Astrocyte (in vitro differentiated cells and primary cell): Measurements from ENCODE around the gene PCDHA3. TPM values are rescaled to one million over a fixed set of nuclear protein-coding genes. Genes with fewer than 3 reads are reported as not detected.

Experiments
- DNase-seq: peaks from one replicate; pipeline ENCODE4 v3.0.0-alpha.2; 2010; ENCODE audit warnings: low read depth
- FAIRE-seq: peaks from 2 replicates; lab custom pipeline; 2011; peaks lifted over from hg19 to GRCh38; lab: Jason Lieb, UNC
- H2AFZ ChIP-seq: 2 replicates; pipeline ENCODE4 v1.6.0; 2012; ENCODE audit warnings: low read depth, low read length, inconsistent platforms
- H3K27ac ChIP-seq: 2 replicates; pipeline ENCODE4 v1.5.1; 2011; ENCODE audit warnings: low read depth, low read length, inconsistent platforms
- H3K27me3 ChIP-seq: 2 replicates; pipeline ENCODE4 v1.6.0; 2011; ENCODE audit warnings: low read length, inconsistent platforms; ENCODE audit not compliant: insufficient read depth
- H3K36me3 ChIP-seq: 2 replicates; pipeline ENCODE4 v1.5.1; 2011; ENCODE audit warnings: low read length, inconsistent platforms; ENCODE audit not compliant: insufficient read depth
- H3K4me1 ChIP-seq: 2 replicates; pipeline ENCODE4 v1.5.1; 2011; ENCODE audit warnings: low read length, inconsistent platforms; ENCODE audit not compliant: insufficient read depth
- H3K4me2 ChIP-seq: 2 replicates; pipeline ENCODE4 v1.6.0; 2012; ENCODE audit warnings: low read length, inconsistent platforms
- H3K4me3 ChIP-seq: 2 replicates; pipeline ENCODE4 v1.5.1; 2011; ENCODE audit warnings: low read depth, mild to moderate bottlenecking, low read length, inconsistent platforms; ENCODE audit not compliant: insufficient read depth
- H3K79me2 ChIP-seq: 2 replicates; pipeline ENCODE4 v1.6.0; 2012; ENCODE audit warnings: mild to moderate bottlenecking, low read length, inconsistent platforms; ENCODE audit not compliant: insufficient read depth
- H3K9ac ChIP-seq: 2 replicates; pipeline ENCODE4 v1.6.0; 2012; ENCODE audit warnings: mild to moderate bottlenecking, low read length, inconsistent platforms
- H3K9me3 ChIP-seq: 2 replicates; pipeline ENCODE4 v1.5.1; 2012; ENCODE audit warnings: low read depth, mild to moderate bottlenecking, low read length, inconsistent platforms; ENCODE audit not compliant: insufficient read depth
- H4K20me1 ChIP-seq: 2 replicates; pipeline ENCODE4 v1.6.0; 2012; ENCODE audit warnings: low read length, inconsistent platforms; ENCODE audit not compliant: insufficient read depth
- H3K27ac Mint-ChIP-seq: one replicate; pipeline ENCODE4 v1.8.0; 2021; ENCODE audit warnings: mild to moderate bottlenecking, mixed read lengths; ENCODE audit not compliant: unreplicated experiment
- H3K27me3 Mint-ChIP-seq: one replicate; pipeline ENCODE4 v1.8.0; 2021; ENCODE audit warnings: low read depth, mixed read lengths; ENCODE audit not compliant: unreplicated experiment
- H3K36me3 Mint-ChIP-seq: one replicate; pipeline ENCODE4 v1.8.0; 2021; ENCODE audit warnings: low read depth, mixed read lengths; ENCODE audit not compliant: unreplicated experiment
- H3K4me1 Mint-ChIP-seq: one replicate; pipeline ENCODE4 v1.8.0; 2021; ENCODE audit warnings: low read depth, mixed read lengths; ENCODE audit not compliant: unreplicated experiment
- H3K4me3 Mint-ChIP-seq: one replicate; pipeline ENCODE4 v1.8.0; 2021; ENCODE audit warnings: mild to moderate bottlenecking, moderate library complexity, mixed read lengths; ENCODE audit not compliant: unreplicated experiment
- H3K9me3 Mint-ChIP-seq: one replicate; pipeline ENCODE4 v1.8.0; 2021; ENCODE audit warnings: mild to moderate bottlenecking, mixed read lengths; ENCODE audit not compliant: unreplicated experiment
- CTCF ChIP-seq: IDR thresholded peaks from 2 replicates; pipeline ENCODE4 v1.5.1; 2011; ENCODE audit warnings: low read depth, mild to moderate bottlenecking, inconsistent platforms, low read length, moderate library complexity; ENCODE audit not compliant: insufficient read depth
- EZH2 ChIP-seq: IDR thresholded peaks from 2 replicates; pipeline ENCODE4 v1.6.1; 2012; ENCODE audit warnings: mild to moderate bottlenecking, low read length, inconsistent platforms; ENCODE audit not compliant: insufficient read depth
- total RNA-seq: library from RNA; stranded (reverse); gene quantifications from 2 replicates; pipeline ENCODE4 v1.2.1, GENCODE V29; 2021

Gene PCDHA3
- total RNA-seq, 1 donor from 2014 or later: 1.1 TPM

- FAIRE-seq (no peak), DNase-seq (no peak)
- no peak for TF ChIP-seq EZH2
- TF ChIP-seq CTCF: no peak
- H3K4me1 ChIP-seq: no peaks in the 10 kb centered on the region
- H3K79me2 ChIP-seq: no peaks in the 10 kb centered on the region
- no peaks in the 10 kb centered on the region for H3K27me3 ChIP-seq
- peaks cover 36% of the 10 kb centered on the region for H3K9me3 Mint-ChIP-seq
- no peak overlapping the region for H3K4me2 ChIP-seq
- no peak overlapping the region for H3K9ac ChIP-seq
- peaks cover 16% of the 10 kb centered on the region for H3K9me3 ChIP-seq
- no peak overlapping the region for H3K27ac ChIP-seq
- no peak overlapping the region for H3K27ac Mint-ChIP-seq
- H3K27me3 Mint-ChIP-seq: no peaks in the 10 kb centered on the region
- H3K4me3 ChIP-seq: no peak overlapping the region
- no peak overlapping the region for H2AFZ ChIP-seq
- no peaks in the 10 kb centered on the region for H4K20me1 ChIP-seq
- no peak overlapping the region for H3K4me3 Mint-ChIP-seq
- no peaks in the 10 kb centered on the region for H3K36me3 ChIP-seq
- H3K36me3 Mint-ChIP-seq: no peaks in the 10 kb centered on the region
- no peaks in the 10 kb centered on the region for H3K4me1 Mint-ChIP-seq
Observed at GRCh38 chr5:140767444-140767843, 33.4 kb upstream of the PCDHA3 start.

- no peak overlapping the region for H2AFZ ChIP-seq
- no peaks in the 10 kb centered on the region for H3K36me3 ChIP-seq
- H3K9me3 ChIP-seq: peaks cover 5% of the 10 kb centered on the region
- no peaks in the 10 kb centered on the region for H3K27me3 ChIP-seq
- FAIRE-seq (no peak), DNase-seq (no peak)
- Mint-ChIP-seq H3K9me3 (peaks cover 39% of the 10 kb centered on the region), H3K4me3 (no peak overlapping the region), H3K36me3 (peaks cover 5% of the 10 kb centered on the region), H3K4me1 (no peaks in the 10 kb centered on the region), H3K27me3 (no peaks in the 10 kb centered on the region), H3K27ac (no peak overlapping the region)
- H4K20me1 ChIP-seq: no peaks in the 10 kb centered on the region
- no peaks in the 10 kb centered on the region for H3K79me2 ChIP-seq
- no peak overlapping the region for H3K9ac ChIP-seq
- TF ChIP-seq EZH2 (no peak), CTCF (no peak)
- no peak overlapping the region for H3K4me2 ChIP-seq
- H3K27ac ChIP-seq: no peak overlapping the region
- H3K4me3 ChIP-seq: no peak overlapping the region
- H3K4me1 ChIP-seq: no peaks in the 10 kb centered on the region
Observed at GRCh38 chr5:140780512-140780911, 20.3 kb upstream of the PCDHA3 start.

- H3K9me3 Mint-ChIP-seq: peaks cover 29% of the 10 kb centered on the region
Observed at GRCh38 chr5:140785905-140786686, 14.8 kb upstream of the PCDHA3 start, which contains the start of gene PCDHA1. Gene PCDHA1 (plus strand): TSS chr5:140786140.

More at GRCh38 chr5:140785905-140786686, 14.8 kb upstream of the PCDHA3 start, which contains the start of gene PCDHA1:
- no peak within 1 kb of the TSS for H3K4me3 ChIP-seq
- TF ChIP-seq CTCF: no peak
- TF ChIP-seq EZH2: no peak
- peaks cover 18% of the 10 kb centered on the region for H3K9me3 ChIP-seq
- H3K4me1 ChIP-seq: no peaks in the 10 kb centered on the region
- H3K27me3 Mint-ChIP-seq: no peaks in the 10 kb centered on the region
- H3K9ac ChIP-seq: no peak within 1 kb of the TSS
- no peaks in the 10 kb centered on the region for H3K27me3 ChIP-seq
- no peak for FAIRE-seq
- no peak within 1 kb of the TSS for H3K4me2 ChIP-seq
- no peaks in the 10 kb centered on the region for H3K36me3 ChIP-seq
- no peak within 1 kb of the TSS for H3K27ac ChIP-seq
- no peak within 1 kb of the TSS for H3K4me3 Mint-ChIP-seq
- no peaks in the 10 kb centered on the region for H3K4me1 Mint-ChIP-seq
- peaks cover 5% of the 10 kb centered on the region for H3K36me3 Mint-ChIP-seq
- H3K79me2 ChIP-seq: no peaks in the 10 kb centered on the region
- DNase-seq: no peak
- H3K27ac Mint-ChIP-seq: no peak within 1 kb of the TSS
- no peak within 1 kb of the TSS for H2AFZ ChIP-seq
- H4K20me1 ChIP-seq: no peaks in the 10 kb centered on the region
